ENCODE data around the gene ANKFN1.
"Not testable (repeated sequence)": the region's sequence is repeated elsewhere in the genome, so short reads cannot be mapped to it uniquely, and the experiment has no call there.

ANKFN1 gene

GRCh38 chr17:56393156-56393555 lies 239.9 kb downstream of the ANKFN1 start:
- Histone ChIP-seq H3K27me3 (ENCODE audit: low read length) (no peaks in the 10 kb centered on the region), H2AFZ (ENCODE audit: low read depth, low read length, severe bottlenecking) (no peak overlapping the region), H3K27ac (ENCODE audit: low read depth, low read length) (no peak overlapping the region), H4K20me1 (ENCODE audit: low read depth, low read length) (no peaks in the 10 kb centered on the region), H3K9me2 (replicated peaks; ENCODE audit: insufficient read depth, low read length) (no peaks in the 10 kb centered on the region), H3K79me2 (ENCODE audit: insufficient read depth, low read length) (no peaks in the 10 kb centered on the region), H3K9ac (ENCODE audit: low read length) (no peak overlapping the region), H3K4me2 (ENCODE audit: low read depth, low read length, poor library complexity, severe bottlenecking) (no peak overlapping the region), H3K36me3 (ENCODE audit: low read length) (no peaks in the 10 kb centered on the region), H3K9me3 (ENCODE audit: insufficient read depth, low read length) (no peaks in the 10 kb centered on the region), H3K4me3 (ENCODE audit: insufficient read depth, low read length, poor library complexity, severe bottlenecking) (no peak overlapping the region), H3F3A (ENCODE audit: insufficient read depth) (no peaks in the 10 kb centered on the region)
- TF ChIP-seq CTCF (IDR thresholded peaks at IDR 0.05; ENCODE audit: insufficient read depth, low read length, poor library complexity, severe bottlenecking) (no peak), EZH2phosphoT487 (conservative IDR thresholded peaks at IDR 0.05; ENCODE audit: low read length) (no peak)

GRCh38 chr17:56395787-56396186 lies 242.5 kb downstream of the ANKFN1 start:
- Histone ChIP-seq H3K27me3 (ENCODE audit: low read length) (no peaks in the 10 kb centered on the region), H3K9me2 (replicated peaks; ENCODE audit: insufficient read depth, low read length) (no peaks in the 10 kb centered on the region), H3K27ac (ENCODE audit: low read depth, low read length) (no peak overlapping the region), H3K79me2 (ENCODE audit: insufficient read depth, low read length) (no peaks in the 10 kb centered on the region), H3K9ac (ENCODE audit: low read length) (no peak overlapping the region), H3K9me3 (ENCODE audit: insufficient read depth, low read length) (no peaks in the 10 kb centered on the region), H3K4me3 (ENCODE audit: insufficient read depth, low read length, poor library complexity, severe bottlenecking) (no peak overlapping the region), H3F3A (ENCODE audit: insufficient read depth) (no peaks in the 10 kb centered on the region), H4K20me1 (ENCODE audit: low read depth, low read length) (no peaks in the 10 kb centered on the region), H3K36me3 (ENCODE audit: low read length) (no peaks in the 10 kb centered on the region), H3K4me2 (ENCODE audit: low read depth, low read length, poor library complexity, severe bottlenecking) (no peak overlapping the region), H2AFZ (ENCODE audit: low read depth, low read length, severe bottlenecking) (no peak overlapping the region)
- TF ChIP-seq EZH2phosphoT487 (conservative IDR thresholded peaks at IDR 0.05; ENCODE audit: low read length) = no peak
- TF ChIP-seq CTCF (IDR thresholded peaks at IDR 0.05; ENCODE audit: insufficient read depth, low read length, poor library complexity, severe bottlenecking) = no peak

GRCh38 chr17:56407086-56407485 lies 253.8 kb downstream of the ANKFN1 start:
- no peaks in the 10 kb centered on the region for H3K9me3 ChIP-seq (ENCODE audit: insufficient read depth, low read length)
- no peak overlapping the region for H2AFZ ChIP-seq (ENCODE audit: low read depth, low read length, severe bottlenecking)
- no peaks in the 10 kb centered on the region for H3K9me2 ChIP-seq (replicated peaks; ENCODE audit: insufficient read depth, low read length)
- no peaks in the 10 kb centered on the region for H3F3A ChIP-seq (ENCODE audit: insufficient read depth)
- H3K9ac ChIP-seq (ENCODE audit: low read length) = no peak overlapping the region
- no peaks in the 10 kb centered on the region for H3K36me3 ChIP-seq (ENCODE audit: low read length)
- H3K79me2 ChIP-seq (ENCODE audit: insufficient read depth, low read length) = no peaks in the 10 kb centered on the region
- H3K4me3 ChIP-seq (ENCODE audit: insufficient read depth, low read length, poor library complexity, severe bottlenecking) = no peak overlapping the region
- H3K27ac ChIP-seq (ENCODE audit: low read depth, low read length) = no peak overlapping the region
- H4K20me1 ChIP-seq (ENCODE audit: low read depth, low read length) = no peaks in the 10 kb centered on the region
- H3K27me3 ChIP-seq (ENCODE audit: low read length) = no peaks in the 10 kb centered on the region
- TF ChIP-seq CTCF (IDR thresholded peaks at IDR 0.05; ENCODE audit: insufficient read depth, low read length, poor library complexity, severe bottlenecking) = no peak
- TF ChIP-seq EZH2phosphoT487 (conservative IDR thresholded peaks at IDR 0.05; ENCODE audit: low read length) = no peak
- no peak overlapping the region for H3K4me2 ChIP-seq (ENCODE audit: low read depth, low read length, poor library complexity, severe bottlenecking)

- H3F3A ChIP-seq (ENCODE audit: insufficient read depth); H2AFZ ChIP-seq (ENCODE audit: low read depth, low read length, severe bottlenecking); H3K79me2 ChIP-seq (ENCODE audit: insufficient read depth, low read length); H3K36me3 ChIP-seq (ENCODE audit: low read length); H4K20me1 ChIP-seq (ENCODE audit: low read depth, low read length); H3K9me2 ChIP-seq (replicated peaks; ENCODE audit: insufficient read depth, low read length); H3K4me3 ChIP-seq (ENCODE audit: insufficient read depth, low read length, poor library complexity, severe bottlenecking); H3K9ac ChIP-seq (ENCODE audit: low read length); H3K27ac ChIP-seq (ENCODE audit: low read depth, low read length); H3K9me3 ChIP-seq (ENCODE audit: insufficient read depth, low read length); H3K4me2 ChIP-seq (ENCODE audit: low read depth, low read length, poor library complexity, severe bottlenecking); H3K27me3 ChIP-seq (ENCODE audit: low read length): not testable (repeated sequence)
Observed at GRCh38 chr17:56412356-56412755, 259.1 kb downstream of the ANKFN1 start.

Measured in SU-DHL-6 (cell line).